ENCODE results near the gene ST6GALNAC4.

The ST6GALNAC4 gene

GRCh38 chr9:127954831-127955293 is 38.0 kb upstream of the ST6GALNAC4 start:
- no peak for TF ChIP-seq FOXP2 (optimal IDR thresholded peaks at IDR 0.05; ENCODE audit: borderline replicate concordance, extremely low read depth, extremely low read length, insufficient read depth)
- no peak for TF ChIP-seq REST (IDR thresholded peaks at IDR 0.05; ENCODE audit: insufficient read depth in 1 of 2, low read depth in 2 of 2, low read length in 2 of 2)
- TF ChIP-seq SIN3A (IDR thresholded peaks at IDR 0.05; ENCODE audit: borderline replicate concordance, insufficient read depth, low read length), result no peak
- TF ChIP-seq TAF1 (IDR thresholded peaks at IDR 0.05; ENCODE audit: borderline replicate concordance, insufficient read depth, low read length), result no peak
- no peak for TF ChIP-seq POLR2AphosphoS5 (IDR thresholded peaks at IDR 0.05; ENCODE audit: low read depth, low read length)

GRCh38 chr9:127953768-127954505 is 37.1 kb upstream of the ST6GALNAC4 start:
- TF ChIP-seq REST (IDR thresholded peaks at IDR 0.05; ENCODE audit: insufficient read depth in 1 of 2, low read depth in 2 of 2, low read length in 2 of 2) (no peak), SIN3A (IDR thresholded peaks at IDR 0.05; ENCODE audit: borderline replicate concordance, insufficient read depth, low read length) (no peak), FOXP2 (optimal IDR thresholded peaks at IDR 0.05; ENCODE audit: borderline replicate concordance, extremely low read depth, extremely low read length, insufficient read depth) (no peak), TAF1 (IDR thresholded peaks at IDR 0.05; ENCODE audit: borderline replicate concordance, insufficient read depth, low read length) (no peak), POLR2AphosphoS5 (IDR thresholded peaks at IDR 0.05; ENCODE audit: low read depth, low read length) (no peak)

- TF ChIP-seq SIN3A (IDR thresholded peaks at IDR 0.05; ENCODE audit: borderline replicate concordance, insufficient read depth, low read length), result no peak
- no peak for TF ChIP-seq FOXP2 (optimal IDR thresholded peaks at IDR 0.05; ENCODE audit: borderline replicate concordance, extremely low read depth, extremely low read length, insufficient read depth)
- TF ChIP-seq TAF1 (IDR thresholded peaks at IDR 0.05; ENCODE audit: borderline replicate concordance, insufficient read depth, low read length), result no peak
- no peak for TF ChIP-seq POLR2AphosphoS5 (IDR thresholded peaks at IDR 0.05; ENCODE audit: low read depth, low read length)
These were observed 36.3 kb upstream of the ST6GALNAC4 start for GRCh38 chr9:127953154-127953553.

- TF ChIP-seq SIN3A (IDR thresholded peaks at IDR 0.05; ENCODE audit: borderline replicate concordance, insufficient read depth, low read length) (no peak), TAF1 (IDR thresholded peaks at IDR 0.05; ENCODE audit: borderline replicate concordance, insufficient read depth, low read length) (no peak), REST (IDR thresholded peaks at IDR 0.05; ENCODE audit: insufficient read depth in 1 of 2, low read depth in 2 of 2, low read length in 2 of 2) (no peak), POLR2AphosphoS5 (IDR thresholded peaks at IDR 0.05; ENCODE audit: low read depth, low read length) (no peak), FOXP2 (optimal IDR thresholded peaks at IDR 0.05; ENCODE audit: borderline replicate concordance, extremely low read depth, extremely low read length, insufficient read depth) (no peak)
These were observed 33.9 kb upstream of the ST6GALNAC4 start for GRCh38 chr9:127950513-127951289.

GRCh38 chr9:127949827-127950512 is 33.1 kb upstream of the ST6GALNAC4 start:
- TF ChIP-seq SIN3A (IDR thresholded peaks at IDR 0.05; ENCODE audit: borderline replicate concordance, insufficient read depth, low read length), result no peak
- no peak for TF ChIP-seq REST (IDR thresholded peaks at IDR 0.05; ENCODE audit: insufficient read depth in 1 of 2, low read depth in 2 of 2, low read length in 2 of 2)
- TF ChIP-seq FOXP2 (optimal IDR thresholded peaks at IDR 0.05; ENCODE audit: borderline replicate concordance, extremely low read depth, extremely low read length, insufficient read depth), result no peak
- no peak for TF ChIP-seq POLR2AphosphoS5 (IDR thresholded peaks at IDR 0.05; ENCODE audit: low read depth, low read length)
- no peak for TF ChIP-seq TAF1 (IDR thresholded peaks at IDR 0.05; ENCODE audit: borderline replicate concordance, insufficient read depth, low read length)

Measured in PFSK-1 (cell line).